ENCODE measurements around the gene DDR1. TPM values are rescaled to one million over a fixed set of nuclear protein-coding genes. Genes with fewer than 3 reads are reported as not detected.

DDR1 gene
- total RNA-seq (362 TPM), polyA plus RNA-seq (ENCODE audit: insufficient read depth, low read depth, low replicate concordance) (95.8 TPM)
- long read RNA-seq, donor 1, partial matches to known transcripts = 14 of 18 reads
- long read RNA-seq, donor 1, other reads (novel, unspliced or antisense) = 0 of 18 reads
- long read RNA-seq, donor 2, full-length matches to known transcripts = 10 of 36 reads
- long read RNA-seq, donor 2, partial matches to known transcripts = 26 of 36 reads
- long read RNA-seq, donor 2, other reads (novel, unspliced or antisense) = 0 of 36 reads
- long read RNA-seq, donor 3, partial matches to known transcripts = 66 of 75 reads
- long read RNA-seq, donor 3, other reads (novel, unspliced or antisense) = 0 of 75 reads
- long read RNA-seq, donor 4, partial matches to known transcripts = 33 of 42 reads
- long read RNA-seq, donor 4, other reads (novel, unspliced or antisense) = 0 of 42 reads
- long read RNA-seq, donor 5 = 0 reads
- long read RNA-seq, donor 6, partial matches to known transcripts = 7 of 9 reads
- long read RNA-seq, donor 6, other reads (novel, unspliced or antisense) = 0 of 9 reads
- long read RNA-seq, donor 7, transcript DDR1-239 (19 exons, 3,857 nt) = major isoform, 5 of 286 reads
- long read RNA-seq, donor 7, partial matches to known transcripts = 237 of 286 reads
- long read RNA-seq, donor 7, other reads (novel, unspliced or antisense) = 32 of 286 reads
- long read RNA-seq, donor 8, partial matches to known transcripts = 47 of 52 reads
- long read RNA-seq, donor 8, other reads (novel, unspliced or antisense) = 0 of 52 reads
- long read RNA-seq, donor 9, partial matches to known transcripts = 6 of 6 reads
- long read RNA-seq, donor 9, other reads (novel, unspliced or antisense) = 0 of 6 reads
- long read RNA-seq, donor 10, partial matches to known transcripts = 11 of 15 reads
- long read RNA-seq, donor 10, other reads (novel, unspliced or antisense) = 0 of 15 reads

DNA sequence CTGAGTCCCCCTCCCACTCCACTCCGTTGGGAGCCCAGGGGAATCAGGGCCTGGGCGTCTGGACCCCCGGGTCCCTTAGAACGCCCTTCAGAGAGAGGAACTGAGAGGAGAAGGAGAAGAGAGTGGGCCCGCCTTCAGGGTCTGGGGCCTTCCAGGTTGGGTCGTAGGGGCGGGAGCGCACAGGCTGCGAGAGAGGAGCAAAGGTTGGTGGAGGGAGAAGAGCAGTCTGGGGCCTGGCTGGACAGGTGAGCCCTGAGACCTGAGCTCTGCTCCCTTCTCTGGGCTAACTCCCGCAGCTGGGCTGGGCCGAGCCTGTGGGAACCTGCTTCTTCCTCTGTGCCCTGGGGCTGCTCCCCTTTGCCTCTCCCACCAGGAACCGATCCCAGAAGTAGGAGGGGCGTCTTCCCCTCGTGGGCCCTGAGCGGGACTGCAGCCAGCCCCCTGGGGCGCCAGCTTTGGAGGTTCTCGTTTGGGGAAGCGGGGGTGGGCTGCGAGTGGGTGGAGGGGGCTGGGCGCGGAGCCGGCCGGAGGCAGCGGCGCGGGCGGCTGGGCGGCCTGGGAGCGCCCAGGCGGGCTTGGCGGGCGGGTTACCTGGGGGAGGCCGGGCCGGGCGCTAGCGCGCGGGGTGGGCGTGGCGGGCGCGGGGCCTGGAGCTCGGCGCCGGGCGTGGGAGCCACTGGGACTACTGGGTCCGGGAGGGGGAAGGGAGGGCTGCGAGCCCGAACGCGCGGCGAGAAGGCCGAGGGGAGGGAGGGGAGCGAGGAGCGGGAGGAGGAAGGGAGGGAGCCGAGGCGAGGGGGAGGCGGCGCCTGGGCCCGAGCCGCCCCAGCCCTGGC, at the start of gene DDR1:
DDR1 (plus strand) TSS at position 835 of the 836 bp plus-strand sequence. CDS start 4,211 bp downstream, outside the sequence.
- H3K9me3 ChIP-seq (ENCODE audit: control insufficient read depth in 2 of 3, insufficient read depth in 1 of 3, low read length in 3 of 3) = no peaks in the 10 kb centered on the region
- TF ChIP-seq, protein P1, sequence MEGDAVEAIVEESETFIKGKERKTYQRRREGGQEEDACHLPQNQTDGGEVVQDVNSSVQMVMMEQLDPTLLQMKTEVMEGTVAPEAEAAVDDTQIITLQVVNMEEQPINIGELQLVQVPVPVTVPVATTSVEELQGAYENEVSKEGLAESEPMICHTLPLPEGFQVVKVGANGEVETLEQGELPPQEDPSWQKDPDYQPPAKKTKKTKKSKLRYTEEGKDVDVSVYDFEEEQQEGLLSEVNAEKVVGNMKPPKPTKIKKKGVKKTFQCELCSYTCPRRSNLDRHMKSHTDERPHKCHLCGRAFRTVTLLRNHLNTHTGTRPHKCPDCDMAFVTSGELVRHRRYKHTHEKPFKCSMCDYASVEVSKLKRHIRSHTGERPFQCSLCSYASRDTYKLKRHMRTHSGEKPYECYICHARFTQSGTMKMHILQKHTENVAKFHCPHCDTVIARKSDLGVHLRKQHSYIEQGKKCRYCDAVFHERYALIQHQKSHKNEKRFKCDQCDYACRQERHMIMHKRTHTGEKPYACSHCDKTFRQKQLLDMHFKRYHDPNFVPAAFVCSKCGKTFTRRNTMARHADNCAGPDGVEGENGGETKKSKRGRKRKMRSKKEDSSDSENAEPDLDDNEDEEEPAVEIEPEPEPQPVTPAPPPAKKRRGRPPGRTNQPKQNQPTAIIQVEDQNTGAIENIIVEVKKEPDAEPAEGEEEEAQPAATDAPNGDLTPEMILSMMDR (IDR thresholded peaks at IDR 0.05; ENCODE audit: borderline replicate concordance, extremely low read depth, insufficient read depth) = no peak
- FAIRE-seq (no peak), DNase-seq (peak; percentile 88 to 94 (median 93))
- H3K27me3 ChIP-seq (ENCODE audit: control insufficient read depth, insufficient read depth, low read length) = no peaks in the 10 kb centered on the region
- peaks cover 12 to 41% (median 23%) of the 10 kb centered on the region in 3 donors for H3K4me1 ChIP-seq (ENCODE audit: control insufficient read depth in 2 of 3, insufficient read depth in 2 of 3, low read depth in 1 of 3, low read length in 3 of 3)
- H3K4me3 ChIP-seq (ENCODE audit: low read length in 3 of 3) = peak within 1 kb of the TSS; percentile 60 to 85 (median 83)
- no peaks in the 10 kb centered on the region for H3K36me3 ChIP-seq (ENCODE audit: control insufficient read depth in 2 of 3, insufficient read depth in 3 of 3, low read length in 3 of 3)
- peak within 1 kb of the TSS; percentile 41 to 87 (median 78) for H3K9ac ChIP-seq (ENCODE audit: low read length in 3 of 3)
- intact Hi-C loops (cut with DNase I) = loop anchor here (10.0 kb wide), 1 partner anchor 149 kb away; no protein-coding TSS in a partner anchor
- peak within 1 kb of the TSS; percentile 94 to 97 for H3K27ac ChIP-seq (ENCODE audit: low read depth in 2 of 2, low read length in 2 of 2)

GRCh38 chr6:30834646-30835045, 49.7 kb upstream of the DDR1 start:
- intact Hi-C loops (cut with DNase I) = no loop called here
- Histone ChIP-seq H3K9ac (ENCODE audit: low read length in 3 of 3) (no peak overlapping the region), H3K9me3 (ENCODE audit: control insufficient read depth in 2 of 3, insufficient read depth in 1 of 3, low read length in 3 of 3) (no peaks in the 10 kb centered on the region), H3K27me3 (ENCODE audit: control insufficient read depth, insufficient read depth, low read length) (no peaks in the 10 kb centered on the region), H3K36me3 (ENCODE audit: control insufficient read depth in 2 of 3, insufficient read depth in 3 of 3, low read length in 3 of 3) (no peaks in the 10 kb centered on the region), H3K4me3 (ENCODE audit: low read length in 3 of 3) (no peak overlapping the region), H3K4me1 (ENCODE audit: control insufficient read depth in 2 of 3, insufficient read depth in 2 of 3, low read depth in 1 of 3, low read length in 3 of 3) (peaks cover 0 to 5% (median 0%) of the 10 kb centered on the region in 3 donors), H3K27ac (ENCODE audit: low read depth in 2 of 2, low read length in 2 of 2) (no peak overlapping the region)
- TF ChIP-seq, protein P1 (IDR thresholded peaks at IDR 0.05; ENCODE audit: borderline replicate concordance, extremely low read depth, insufficient read depth) = no peak
- DNase-seq (peak in 1 of 5 donors; percentile 40), FAIRE-seq (no peak)

DNA sequence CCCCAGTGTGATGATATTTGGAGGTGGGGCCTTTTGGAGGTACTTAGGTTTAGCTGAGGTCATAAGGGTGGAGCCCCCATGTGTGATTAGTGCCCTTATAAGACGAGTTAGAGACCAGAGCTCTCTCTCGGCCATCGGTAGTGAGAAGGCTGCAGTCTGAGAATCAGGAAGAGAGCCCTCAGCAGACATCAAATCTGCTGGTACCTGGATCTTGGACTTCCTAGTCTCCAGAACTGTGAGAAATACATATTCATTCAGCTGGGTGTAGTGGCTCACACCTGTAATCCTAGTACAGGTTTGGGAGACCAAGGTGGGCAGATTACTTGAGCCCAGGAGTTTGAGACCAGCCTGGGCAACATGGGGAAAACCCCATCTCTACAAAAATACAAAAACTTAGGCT, 48.7 kb upstream of the DDR1 start:
- Histone ChIP-seq H3K4me3 (ENCODE audit: low read length in 3 of 3) (no peak overlapping the region), H3K36me3 (ENCODE audit: control insufficient read depth in 2 of 3, insufficient read depth in 3 of 3, low read length in 3 of 3) (no peaks in the 10 kb centered on the region), H3K27ac (ENCODE audit: low read depth in 2 of 2, low read length in 2 of 2) (no peak overlapping the region), H3K9ac (ENCODE audit: low read length in 3 of 3) (no peak overlapping the region), H3K27me3 (ENCODE audit: control insufficient read depth, insufficient read depth, low read length) (no peaks in the 10 kb centered on the region), H3K9me3 (ENCODE audit: control insufficient read depth in 2 of 3, insufficient read depth in 1 of 3, low read length in 3 of 3) (no peaks in the 10 kb centered on the region), H3K4me1 (ENCODE audit: control insufficient read depth in 2 of 3, insufficient read depth in 2 of 3, low read depth in 1 of 3, low read length in 3 of 3) (peaks cover 0 to 5% (median 0%) of the 10 kb centered on the region in 3 donors)
- no peak for DNase-seq
- no peak for FAIRE-seq
- TF ChIP-seq, protein P1 (IDR thresholded peaks at IDR 0.05; ENCODE audit: borderline replicate concordance, extremely low read depth, insufficient read depth) = no peak
- intact Hi-C loops (cut with DNase I) = no loop called here
